Gastrocnemius medialis (tissue), 4 donors: Measurements from ENCODE around the gene VPS4B. TPM values are rescaled to one million over a fixed set of nuclear protein-coding genes. Genes with fewer than 3 reads are reported as not detected.

Experiments used
- ATAC-seq, 2 donors: fragments of 150-250 bp; one replicate each; pipeline ENCODE4 v1.9.1; 2016
- DNase-seq, 2 donors: peaks; one replicate each; pipeline ENCODE4 v3.0.0-alpha.2; 2019
- H3K27ac ChIP-seq, 4 donors: fragments of 200-600 bp; sonication (generic); 1 replicate in 1 of 4; 2 replicates in 3 of 4; pipeline ENCODE4 v1.5.1; 2016 to 2018; ENCODE audit warnings: mild to moderate bottlenecking in 2 of 4, moderate library complexity in 1 of 4
- H3K27me3 ChIP-seq, 3 donors: fragments of 200-600 bp; sonication (generic) in 2 of 3; 1 replicate in 1 of 3; 2 replicates in 2 of 3; pipeline versions ENCODE4 v1.5.1 to v1.6.0; 2016 to 2019; ENCODE audit warnings: mild to moderate bottlenecking in 1 of 3, moderate library complexity in 1 of 3
- H3K36me3 ChIP-seq, 2 donors: fragments of 200-600 bp; sonication (generic) in 1 of 2; one replicate each; pipeline ENCODE4 v1.5.1; 2017 to 2018
- H3K4me1 ChIP-seq, 2 donors: fragments of 200-600 bp; sonication (generic) in 1 of 2; one replicate each; pipeline ENCODE4 v1.5.1; 2016 to 2017; ENCODE audit warnings: mild to moderate bottlenecking in 2 of 2
- H3K4me3 ChIP-seq, 4 donors: fragments of 200-600 bp; sonication (generic) in 3 of 4; 1 replicate in 1 of 4; 2 replicates in 3 of 4; pipeline ENCODE4 v1.5.1; 2016 to 2019; ENCODE audit warnings: mild to moderate bottlenecking in 2 of 4
- H3K9me3 ChIP-seq, 3 donors: fragments of 200-600 bp; sonication (generic) in 2 of 3; 1 replicate in 1 of 3; 2 replicates in 2 of 3; pipeline ENCODE4 v1.5.1; 2016 to 2019
- CTCF ChIP-seq, 5 experiments: fragments of 450-650 bp in 3 of 5; fragments of 200-600 bp in 2 of 5; sonication (generic) in 2 of 5; IDR thresholded peaks in 4 of 5; conservative IDR thresholded peaks in 1 of 5; 1 replicate in 4 of 5; 2 replicates in 1 of 5; pipeline ENCODE4 v1.5.1; 2016 to 2019; ENCODE audit warnings: antibody characterized with exemption in 5 of 5, mild to moderate bottlenecking in 3 of 5, moderate library complexity in 3 of 5
- POLR2A ChIP-seq, 2 donors: fragments of 450-650 bp; IDR thresholded peaks; one replicate each; pipeline ENCODE4 v1.6.1; 2017; ENCODE audit warnings: antibody characterized with exemption in 2 of 2, mild to moderate bottlenecking in 2 of 2, moderate library complexity in 2 of 2
- in situ Hi-C, 4 donors: fragments of 200-750 bp; cut with MboI; loops; one replicate each; pipeline versions ENCODE4 v1.15.0 to v1.8.0; 2017; ENCODE audit warnings: low sequenced_read_pairs in 4 of 4
- intact Hi-C: fragments of 100-400 bp; cut with DNase I; formaldehyde crosslinking; loops from one replicate; pipeline ENCODE4 v1.15.1; 2023; ENCODE audit warnings: low total_unique reads
- total RNA-seq, 4 donors: library from RNA; depleted of rRNA; stranded (reverse); fragments of >200 nt; gene quantifications; one replicate each; pipeline versions ENCODE4 v1.1.0 to v1.2.3, GENCODE V29; 2016

The VPS4B gene
- total RNA-seq, 4 donors from 2014 or later: 13.4 to 18.2 (median 16.0) TPM

DNA sequence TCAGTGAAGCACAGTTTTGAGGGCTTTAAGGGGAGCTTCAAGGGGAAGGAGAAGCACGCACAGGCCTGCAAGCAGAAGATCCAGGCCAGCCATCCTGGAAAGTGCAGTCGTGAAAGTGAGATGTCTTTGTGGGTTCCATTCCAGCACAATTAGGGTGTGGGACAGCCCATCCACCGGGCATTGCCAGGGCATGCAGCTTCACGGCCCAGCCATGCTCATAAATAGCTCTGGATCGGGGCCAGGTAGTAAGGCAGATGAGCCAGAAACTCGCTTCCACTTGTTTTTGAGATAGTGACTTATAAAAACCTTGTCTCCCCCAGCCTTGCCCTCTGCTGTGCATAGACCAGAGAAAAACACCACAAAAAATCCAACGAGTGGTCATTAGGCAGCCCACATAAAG, 76.2 kb downstream of the VPS4B start:
- peak overlapping the region in 2 of 4 donors; percentile 41 to 53 for H3K27ac ChIP-seq

DNA sequence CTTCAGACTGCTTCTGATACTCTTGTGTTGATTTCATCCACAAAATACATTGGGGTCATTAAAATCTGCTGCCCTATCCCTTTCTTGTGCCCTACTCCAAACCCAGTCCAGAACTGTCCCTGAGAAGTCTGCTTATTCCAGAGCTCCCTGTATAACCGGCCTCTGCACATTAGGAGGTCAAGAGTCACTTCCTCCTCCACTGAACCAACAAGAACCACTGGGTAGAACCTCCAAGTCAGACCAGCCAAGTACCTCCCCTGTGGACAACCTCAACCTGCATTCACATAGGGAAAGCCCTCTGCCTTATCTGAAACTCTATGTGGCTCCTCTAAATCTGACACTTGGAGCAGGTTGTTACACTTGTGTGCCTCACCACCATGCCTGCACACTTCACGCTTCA, 77.4 kb downstream of the VPS4B start:
- peaks cover 0 to 67% of the 10 kb centered on the region in 2 donors for H3K36me3 ChIP-seq
- intact Hi-C loops: no loop called here

More for the DNA sequence above, 76.2 kb downstream of the VPS4B start:
- Histone ChIP-seq H3K27me3 (no peaks in the 10 kb centered on the region), H3K4me1 (peaks cover 17 to 20% of the 10 kb centered on the region in 2 donors), H3K9me3 (no peaks in the 10 kb centered on the region), H3K4me3 (no peak overlapping the region), H3K36me3 (peaks cover 5 to 70% of the 10 kb centered on the region in 2 donors)
- ATAC-seq (no peak), DNase-seq (peak in 1 of 2 donors; percentile 26)
- TF ChIP-seq POLR2A (IDR thresholded peaks at IDR 0.05) (no peak), CTCF (IDR thresholded peaks at IDR 0.05 in 4 of 5, conservative IDR thresholded peaks at IDR 0.05 in 1 of 5) (no peak)
- intact Hi-C loops: no loop called here
- in situ Hi-C loops: loop anchor here in 2 of 4 donors (10.0 to 25.0 kb wide), 3 partner anchors 89 to 634 kb away; partner anchors contain the start of gene PHLPP1 (in 1 of the 2)

GRCh38 chr18:63344263-63344662, 78.0 kb downstream of the VPS4B start:
- DNase-seq (no peak), ATAC-seq (no peak)
- H3K27me3 ChIP-seq: no peaks in the 10 kb centered on the region
- H3K27ac ChIP-seq: no peak overlapping the region
- in situ Hi-C loops (loop anchor here in 3 of 4 donors (5.0 to 25.0 kb wide), 4 partner anchors 91 to 632 kb away; partner anchors contain the start of gene PHLPP1 (in 1 of the 3)), intact Hi-C loops (no loop called here)
- peaks cover 17 to 20% of the 10 kb centered on the region in 2 donors for H3K4me1 ChIP-seq
- H3K36me3 ChIP-seq: peaks cover 0 to 60% of the 10 kb centered on the region in 2 donors
- H3K9me3 ChIP-seq: no peaks in the 10 kb centered on the region
- H3K4me3 ChIP-seq: no peak overlapping the region
- TF ChIP-seq CTCF (IDR thresholded peaks at IDR 0.05 in 4 of 5, conservative IDR thresholded peaks at IDR 0.05 in 1 of 5): no peak
- no peak for TF ChIP-seq POLR2A (IDR thresholded peaks at IDR 0.05)

More for the DNA sequence above, 77.4 kb downstream of the VPS4B start:
- DNase-seq (no peak), ATAC-seq (no peak)
- H3K4me1 ChIP-seq: peaks cover 17 to 20% of the 10 kb centered on the region in 2 donors
- no peak overlapping the region for H3K4me3 ChIP-seq
- no peak overlapping the region for H3K27ac ChIP-seq
- no peaks in the 10 kb centered on the region for H3K27me3 ChIP-seq
- H3K9me3 ChIP-seq: no peaks in the 10 kb centered on the region
- in situ Hi-C loops: loop anchor here in 3 of 4 donors (5.0 to 25.0 kb wide), 4 partner anchors 90 to 633 kb away; partner anchors contain the start of gene PHLPP1 (in 1 of the 3)
- TF ChIP-seq POLR2A (IDR thresholded peaks at IDR 0.05): no peak

DNA sequence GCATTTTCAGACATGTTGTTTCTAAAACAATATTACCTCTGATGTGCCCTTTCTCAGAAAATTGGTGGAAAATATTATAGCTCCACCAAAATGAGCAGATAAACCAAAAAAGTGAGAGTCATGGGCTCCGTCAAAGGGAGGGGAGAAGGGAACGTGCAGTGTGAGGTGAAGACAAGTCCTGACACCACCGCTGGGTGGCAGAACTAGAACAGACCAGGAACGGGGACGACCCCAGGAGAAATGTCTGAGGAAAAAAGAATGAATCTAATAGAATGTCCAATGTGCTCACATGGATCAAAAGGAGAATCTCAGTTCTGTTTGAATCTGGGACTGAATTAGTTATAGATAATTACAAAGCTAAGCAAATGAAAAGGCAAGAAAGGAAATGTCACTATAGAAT, 80.1 kb downstream of the VPS4B start:
- DNase-seq: no peak
- in situ Hi-C loops (loop anchor here in 3 of 4 donors (5.0 to 25.0 kb wide), 4 partner anchors 93 to 630 kb away; partner anchors contain the start of gene PHLPP1 (in 1 of the 3)), intact Hi-C loops (no loop called here)
- ATAC-seq: no peak
- TF ChIP-seq CTCF (IDR thresholded peaks at IDR 0.05 in 4 of 5, conservative IDR thresholded peaks at IDR 0.05 in 1 of 5): no peak
- no peak for TF ChIP-seq POLR2A (IDR thresholded peaks at IDR 0.05)
- peaks cover 0 to 56% of the 10 kb centered on the region in 2 donors for H3K36me3 ChIP-seq
- no peaks in the 10 kb centered on the region for H3K9me3 ChIP-seq
- no peaks in the 10 kb centered on the region for H3K27me3 ChIP-seq
- H3K4me1 ChIP-seq: peaks cover 17 to 20% of the 10 kb centered on the region in 2 donors
- no peak overlapping the region for H3K4me3 ChIP-seq
- no peak overlapping the region for H3K27ac ChIP-seq

DNA sequence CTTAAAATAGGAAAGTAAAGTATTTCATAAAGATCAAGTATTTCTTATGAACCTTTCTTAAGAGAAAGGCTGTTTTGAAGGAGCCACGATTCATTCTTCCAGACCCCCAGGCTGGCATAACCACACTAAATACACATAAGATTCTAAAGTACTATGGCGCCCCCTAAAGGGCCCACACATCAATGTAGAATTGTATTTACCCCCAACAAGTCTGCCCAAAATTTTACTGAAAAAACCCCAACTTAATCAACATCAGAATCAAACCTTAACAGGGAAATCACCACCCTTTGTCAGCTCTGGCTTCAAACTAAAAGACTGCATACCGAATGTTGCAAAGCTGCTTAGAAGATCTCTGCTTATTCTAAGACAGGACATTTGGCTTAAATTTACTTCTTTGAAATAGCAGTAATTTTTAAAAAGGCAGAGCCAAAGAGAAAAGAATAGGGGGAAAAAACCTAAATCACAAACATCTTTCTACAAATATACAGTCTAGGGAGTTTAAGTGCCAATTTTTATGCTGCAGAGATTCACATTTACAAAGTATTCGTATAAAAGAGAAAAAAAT, 82.3 kb downstream of the VPS4B start:
- Histone ChIP-seq H3K36me3 (peaks cover 0 to 69% of the 10 kb centered on the region in 2 donors), H3K4me3 (no peak overlapping the region), H3K9me3 (no peaks in the 10 kb centered on the region), H3K27ac (no peak overlapping the region), H3K4me1 (peaks cover 0 to 4% of the 10 kb centered on the region in 2 donors), H3K27me3 (no peaks in the 10 kb centered on the region)
- in situ Hi-C loops: loop anchor here (5.0 to 25.0 kb wide), 5 partner anchors 95 to 628 kb away; partner anchors contain the start of gene PHLPP1 (in 1 of the 4)
- TF ChIP-seq POLR2A (IDR thresholded peaks at IDR 0.05): no peak
- TF ChIP-seq CTCF (IDR thresholded peaks at IDR 0.05 in 4 of 5, conservative IDR thresholded peaks at IDR 0.05 in 1 of 5): peak; percentile 10 to 50 (median 24)
- intact Hi-C loops: loop anchor here (5.0 kb wide), 1 partner anchor 323 kb away; no protein-coding TSS in a partner anchor
- ATAC-seq (no peak), DNase-seq (no peak)
